Tibial artery (tissue), 4 donors: ENCODE data around the gene MADD.
"Not testable (repeated sequence)": the region's sequence is repeated elsewhere in the genome, so short reads cannot be mapped to it uniquely, and the experiment has no call there.

ENCODE experiments used
- DNase-seq, 2 donors: peaks; one replicate each; pipeline ENCODE4 v3.0.0-alpha.2; 2019
- H3K27ac ChIP-seq, 2 donors: fragments of 200-600 bp; sonication (generic) in 1 of 2; 1 replicate in 1 of 2; 2 replicates in 1 of 2; pipeline ENCODE4 v1.5.1; 2018 to 2019; ENCODE audit warnings: mild to moderate bottlenecking in 1 of 2
- H3K27me3 ChIP-seq, 2 donors: fragments of 200-600 bp; sonication (generic) in 1 of 2; one replicate each; pipeline versions ENCODE4 v1.5.1 to v1.6.0; 2016 to 2019
- H3K36me3 ChIP-seq, 3 donors: fragments of 200-600 bp; sonication (generic) in 2 of 3; one replicate each; pipeline ENCODE4 v1.5.1; 2016 to 2019; ENCODE audit warnings: mild to moderate bottlenecking in 2 of 3
- H3K4me1 ChIP-seq, 4 donors: fragments of 200-600 bp; sonication (generic) in 2 of 4; 1 replicate in 3 of 4; 2 replicates in 1 of 4; pipeline ENCODE4 v1.5.1; 2016 to 2019
- H3K4me3 ChIP-seq, 2 donors: fragments of 200-600 bp; sonication (generic) in 1 of 2; 1 replicate in 1 of 2; 2 replicates in 1 of 2; pipeline ENCODE4 v1.5.1; 2018 to 2019; ENCODE audit warnings: mild to moderate bottlenecking in 2 of 2
- H3K9me3 ChIP-seq, 3 donors: fragments of 200-600 bp; sonication (generic) in 1 of 3; one replicate each; pipeline ENCODE4 v1.5.1; 2016 to 2019
- intact Hi-C: fragments of 100-400 bp; cut with DNase I; formaldehyde crosslinking; loops from one replicate; pipeline ENCODE4 v1.15.0; 2023; ENCODE audit warnings: low total_unique reads
- TF ChIP-seq, protein P1 (sequence below), 2 experiments: fragments of 200-600 bp in 1 of 2; fragments of 450-650 bp in 1 of 2; IDR thresholded peaks; one replicate each; pipeline ENCODE4 v1.5.1; 2017 to 2019; ENCODE audit warnings: antibody characterized with exemption in 2 of 2, mild to moderate bottlenecking in 1 of 2, moderate library complexity in 1 of 2

MADD gene

DNA sequence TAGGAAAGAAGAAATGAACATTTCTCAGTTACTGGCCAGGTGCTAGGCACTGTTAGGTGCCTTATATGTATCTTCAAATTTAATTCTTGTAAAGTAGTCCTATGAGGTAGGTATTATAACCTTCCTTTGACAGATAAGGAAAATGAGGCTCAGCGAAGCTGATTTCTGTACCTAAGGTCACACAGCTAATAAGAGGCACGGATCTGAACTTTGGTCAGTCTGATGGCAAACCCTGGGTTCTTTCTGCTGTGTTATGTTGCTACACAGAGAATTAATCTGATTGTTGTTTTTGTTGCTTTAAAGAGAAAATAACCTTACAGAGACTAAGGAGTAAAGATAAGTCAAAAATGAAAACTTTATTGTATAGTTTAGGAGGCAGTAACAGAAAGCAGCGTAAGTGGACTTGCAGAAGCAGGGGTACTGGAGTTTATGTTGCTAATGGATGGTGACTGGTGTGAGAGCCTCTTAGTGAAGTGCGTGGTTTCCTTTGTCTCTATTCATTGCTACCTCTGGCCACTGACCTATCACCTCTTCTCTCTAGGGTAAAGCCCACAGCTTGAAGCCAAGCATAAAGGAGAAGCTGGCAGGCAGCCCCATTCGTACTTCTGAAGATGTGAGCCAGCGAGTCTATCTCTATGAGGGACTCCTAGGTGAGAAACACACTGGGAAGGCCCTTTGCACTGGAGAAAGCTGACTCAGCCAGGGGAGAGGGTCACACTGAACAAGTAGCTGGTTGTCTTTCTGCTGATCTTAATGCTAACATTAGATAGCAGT is 38.3 kb downstream of the MADD start:
- peaks cover 63 to 98% (median 71%) of the 10 kb centered on the region in 3 donors for H3K36me3 ChIP-seq
- peaks cover 0 to 26% (median 22%) of the 10 kb centered on the region in 4 donors for H3K4me1 ChIP-seq
- no peak overlapping the region for H3K4me3 ChIP-seq
- intact Hi-C loops: no loop called here
- H3K9me3 ChIP-seq: no peaks in the 10 kb centered on the region
- peak overlapping the region; percentile 2 to 91 for H3K27ac ChIP-seq
- H3K27me3 ChIP-seq: no peaks in the 10 kb centered on the region
- TF ChIP-seq, protein P1, sequence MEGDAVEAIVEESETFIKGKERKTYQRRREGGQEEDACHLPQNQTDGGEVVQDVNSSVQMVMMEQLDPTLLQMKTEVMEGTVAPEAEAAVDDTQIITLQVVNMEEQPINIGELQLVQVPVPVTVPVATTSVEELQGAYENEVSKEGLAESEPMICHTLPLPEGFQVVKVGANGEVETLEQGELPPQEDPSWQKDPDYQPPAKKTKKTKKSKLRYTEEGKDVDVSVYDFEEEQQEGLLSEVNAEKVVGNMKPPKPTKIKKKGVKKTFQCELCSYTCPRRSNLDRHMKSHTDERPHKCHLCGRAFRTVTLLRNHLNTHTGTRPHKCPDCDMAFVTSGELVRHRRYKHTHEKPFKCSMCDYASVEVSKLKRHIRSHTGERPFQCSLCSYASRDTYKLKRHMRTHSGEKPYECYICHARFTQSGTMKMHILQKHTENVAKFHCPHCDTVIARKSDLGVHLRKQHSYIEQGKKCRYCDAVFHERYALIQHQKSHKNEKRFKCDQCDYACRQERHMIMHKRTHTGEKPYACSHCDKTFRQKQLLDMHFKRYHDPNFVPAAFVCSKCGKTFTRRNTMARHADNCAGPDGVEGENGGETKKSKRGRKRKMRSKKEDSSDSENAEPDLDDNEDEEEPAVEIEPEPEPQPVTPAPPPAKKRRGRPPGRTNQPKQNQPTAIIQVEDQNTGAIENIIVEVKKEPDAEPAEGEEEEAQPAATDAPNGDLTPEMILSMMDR (IDR thresholded peaks at IDR 0.05): no peak
- DNase-seq: no peak

DNA sequence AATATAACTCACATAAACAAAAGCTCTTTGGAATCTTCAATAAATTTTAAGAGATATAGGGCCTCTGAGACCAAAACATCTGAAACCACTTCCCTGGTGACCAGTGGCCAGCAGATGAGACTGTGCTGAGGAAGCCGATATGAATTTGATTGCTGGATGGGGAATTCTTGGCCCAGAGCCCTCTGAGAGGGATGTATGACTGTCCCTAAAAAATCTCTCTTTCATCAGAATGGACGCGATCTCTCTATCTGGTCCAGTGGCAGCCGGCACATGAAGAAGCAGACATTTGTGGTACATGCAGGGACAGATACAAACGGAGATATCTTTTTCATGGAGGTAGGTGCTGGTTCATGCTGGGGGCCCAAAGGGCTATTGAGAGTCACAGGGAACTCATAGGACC is 45.1 kb downstream of the MADD start:
- Histone ChIP-seq H3K36me3 (peaks cover 71 to 89% (median 77%) of the 10 kb centered on the region in 3 donors), H3K27me3 (no peaks in the 10 kb centered on the region), H3K4me3 (no peak overlapping the region), H3K4me1 (no peaks in the 10 kb centered on the region), H3K27ac (no peak overlapping the region), H3K9me3 (no peaks in the 10 kb centered on the region)
- intact Hi-C loops: no loop called here
- TF ChIP-seq, protein P1 (IDR thresholded peaks at IDR 0.05): no peak
- DNase-seq: peak in 1 of 2 donors; percentile 13

DNA sequence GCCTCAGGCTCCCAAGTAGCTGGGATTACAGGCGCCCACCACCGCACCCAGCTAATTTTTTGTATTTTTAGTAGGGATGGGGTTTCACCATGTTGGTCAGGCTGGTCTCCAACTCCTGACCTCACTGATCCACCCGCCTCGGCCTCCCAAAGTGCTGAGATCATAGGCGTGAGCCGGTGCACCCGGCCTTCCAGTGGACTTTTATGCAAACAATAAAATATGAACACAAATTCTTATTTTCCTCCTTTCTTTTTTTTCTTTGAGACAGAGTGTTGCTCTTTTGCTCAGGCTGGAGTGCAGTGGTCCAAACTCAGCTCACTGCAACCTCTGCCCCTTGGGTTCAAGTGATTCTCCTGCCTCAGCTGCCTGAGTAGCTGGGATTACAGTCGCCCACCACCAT is 46.6 kb downstream of the MADD start:
- H3K9me3 ChIP-seq, H3K27ac ChIP-seq, H3K27me3 ChIP-seq, H3K4me3 ChIP-seq, H3K4me1 ChIP-seq, intact Hi-C loops: not testable (repeated sequence)
- peak in 1 of 2 donors; percentile 9 for DNase-seq
- H3K36me3 ChIP-seq: peaks cover 57 to 77% (median 67%) of the 10 kb centered on the region in 3 donors

DNA sequence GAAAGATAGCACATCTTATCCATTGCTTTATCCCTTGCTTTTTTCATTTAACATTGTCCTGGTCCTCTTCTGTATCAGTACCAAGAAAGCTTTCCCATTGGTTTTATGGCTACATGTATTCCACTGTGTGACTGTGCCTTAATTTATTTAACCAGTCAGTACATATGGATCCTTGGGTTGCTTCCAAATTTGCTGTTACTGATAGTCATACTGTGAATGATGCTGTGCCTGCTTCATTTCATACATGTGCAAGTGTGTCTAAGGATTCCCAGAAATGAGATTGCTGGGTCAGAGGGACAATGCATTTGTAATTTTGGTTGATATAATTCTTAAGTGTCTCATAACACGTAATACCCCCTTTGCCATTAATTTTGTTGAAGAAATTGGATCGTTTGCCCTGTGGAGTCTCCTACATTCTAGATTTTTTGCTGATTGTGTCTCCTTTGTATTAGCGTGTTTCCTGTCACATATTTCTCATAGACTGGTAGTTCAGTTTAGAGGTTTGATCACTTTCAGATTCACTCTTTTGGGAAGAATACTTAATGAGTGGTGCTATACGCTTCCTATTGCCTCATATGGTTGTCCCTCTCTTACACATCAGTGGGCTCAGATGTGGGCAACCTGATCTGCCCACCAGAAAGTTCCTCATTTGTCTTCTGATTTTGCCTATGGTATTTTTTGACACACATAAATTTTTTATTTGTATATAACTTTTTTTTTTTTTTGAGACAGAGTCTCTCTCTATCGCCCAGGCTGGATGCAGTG is 47.3 kb downstream of the MADD start:
- TF ChIP-seq, protein P1 (IDR thresholded peaks at IDR 0.05): no peak
- H3K4me3 ChIP-seq: no peak overlapping the region
- DNase-seq: no peak
- no peak overlapping the region for H3K27ac ChIP-seq
- no peaks in the 10 kb centered on the region for H3K27me3 ChIP-seq
- H3K4me1 ChIP-seq: no peaks in the 10 kb centered on the region
- intact Hi-C loops: no loop called here
- H3K36me3 ChIP-seq: peaks cover 57 to 69% (median 67%) of the 10 kb centered on the region in 3 donors
- H3K9me3 ChIP-seq: no peaks in the 10 kb centered on the region

DNA sequence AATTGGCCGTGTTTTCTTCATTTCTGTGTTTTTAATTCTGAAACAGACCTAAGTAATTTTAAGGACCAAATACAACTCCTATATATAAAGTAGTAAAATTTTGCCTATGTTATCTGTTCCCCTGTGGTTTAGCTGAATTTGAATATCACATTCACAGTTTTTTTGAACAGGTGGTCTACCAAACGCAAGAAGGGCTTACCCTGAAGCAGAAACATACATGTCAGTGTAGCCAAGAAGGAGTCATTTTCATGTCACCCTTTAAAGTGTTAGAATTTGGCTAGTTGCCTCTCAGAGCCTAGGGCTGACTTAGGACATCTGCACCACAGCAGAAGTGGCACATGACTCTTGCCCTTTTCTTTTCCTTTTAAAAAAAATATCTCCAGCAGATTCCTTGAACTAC is 48.2 kb downstream of the MADD start:
- intact Hi-C loops: no loop called here
- DNase-seq: no peak
- Histone ChIP-seq H3K9me3 (no peaks in the 10 kb centered on the region), H3K4me3 (no peak overlapping the region), H3K27me3 (no peaks in the 10 kb centered on the region), H3K36me3 (peaks cover 57 to 60% (median 59%) of the 10 kb centered on the region in 3 donors), H3K27ac (no peak overlapping the region), H3K4me1 (no peaks in the 10 kb centered on the region)
- TF ChIP-seq, protein P1 (IDR thresholded peaks at IDR 0.05): no peak

DNA sequence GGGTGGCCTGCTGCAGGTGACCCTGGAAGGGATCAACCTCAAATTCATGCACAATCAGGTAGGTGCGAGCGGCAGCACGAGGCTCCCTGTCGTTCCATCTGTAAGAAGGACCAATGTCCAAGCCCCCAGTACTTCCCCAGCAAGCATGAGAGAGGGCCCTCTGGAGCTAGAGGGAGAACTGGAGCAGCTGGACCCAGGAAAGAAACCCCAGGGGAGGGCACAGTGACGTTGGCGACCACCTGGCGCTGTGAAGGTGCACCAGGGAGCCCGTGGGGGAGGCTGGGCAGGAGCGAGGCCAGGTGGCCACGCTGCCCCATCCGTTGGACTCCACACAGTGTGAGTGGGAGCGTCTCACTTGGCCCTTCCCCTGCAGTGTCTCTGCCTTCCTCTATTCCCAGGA is 54.6 kb downstream of the MADD start:
- Histone ChIP-seq H3K36me3 (peaks cover 3 to 28% (median 14%) of the 10 kb centered on the region in 3 donors), H3K9me3 (no peaks in the 10 kb centered on the region), H3K27me3 (no peaks in the 10 kb centered on the region), H3K4me1 (peaks cover 0 to 1% (median 0%) of the 10 kb centered on the region in 4 donors), H3K4me3 (no peak overlapping the region), H3K27ac (no peak overlapping the region)
- DNase-seq: peak in 1 of 2 donors; percentile 34
- intact Hi-C loops: no loop called here
- TF ChIP-seq, protein P1 (IDR thresholded peaks at IDR 0.05): no peak
